Dedifferentiated amniotic fluid mesenchymal stem cell (primary cell): Measurements from ENCODE around the gene CEP152.

Experiments
- DNase-seq: peaks from one replicate; pipeline ENCODE4 v3.0.0-alpha.2; 2016; ENCODE audit errors: extremely low spot score

CEP152 gene

GRCh38 chr15:48777645-48778330, 33.1 kb downstream of the CEP152 start:
- DNase-seq = no peak

GRCh38 chr15:48775546-48775945, 35.3 kb downstream of the CEP152 start:
- no peak for DNase-seq

- DNase-seq = no peak
Observed at GRCh38 chr15:48774484-48774883, 36.4 kb downstream of the CEP152 start.

GRCh38 chr15:48766196-48766595, 44.7 kb downstream of the CEP152 start:
- no peak for DNase-seq

- no peak for DNase-seq
Observed at GRCh38 chr15:48765022-48765421, 45.8 kb downstream of the CEP152 start.

GRCh38 chr15:48761393-48762158, 49.3 kb downstream of the CEP152 start:
- no peak for DNase-seq

GRCh38 chr15:48759921-48760320, 50.9 kb downstream of the CEP152 start:
- DNase-seq = no peak

GRCh38 chr15:48757661-48758060, 53.2 kb downstream of the CEP152 start:
- no peak for DNase-seq

GRCh38 chr15:48754011-48754410, 56.9 kb downstream of the CEP152 start:
- DNase-seq = no peak

GRCh38 chr15:48751595-48751994, 59.3 kb downstream of the CEP152 start:
- DNase-seq = no peak

- no peak for DNase-seq
Observed at GRCh38 chr15:48748535-48748934, 62.3 kb downstream of the CEP152 start.

- no peak for DNase-seq
Observed at GRCh38 chr15:48733615-48734014, 77.3 kb downstream of the CEP152 start.

- DNase-seq = no peak
Observed at GRCh38 chr15:48730506-48730905, 80.4 kb downstream of the CEP152 start.

- DNase-seq = no peak
Observed at GRCh38 chr15:48723969-48724368, 86.9 kb downstream of the CEP152 start.

- DNase-seq = peak; percentile 81
Observed at GRCh38 chr15:48722764-48723661, 87.9 kb downstream of the CEP152 start.

- DNase-seq = peak; percentile 92
Observed at GRCh38 chr15:48721061-48721810, 89.6 kb downstream of the CEP152 start.

- peak; percentile 57 for DNase-seq
Observed at GRCh38 chr15:48720646-48721045, 90.2 kb downstream of the CEP152 start.

GRCh38 chr15:48719668-48720067, 91.2 kb downstream of the CEP152 start:
- no peak for DNase-seq

GRCh38 chr15:48718646-48719045, 92.2 kb downstream of the CEP152 start:
- peak; percentile 34 for DNase-seq

- DNase-seq = no peak
Observed at GRCh38 chr15:48717458-48717857, 93.4 kb downstream of the CEP152 start.

GRCh38 chr15:48712546-48712945, 98.3 kb downstream of the CEP152 start:
- DNase-seq = no peak
